GM19372 (cell line): ENCODE results near the gene PRAMEF13.
"Not testable (repeated sequence)": the region's sequence is repeated elsewhere in the genome, so short reads cannot be mapped to it uniquely, and the experiment has no call there.

Experiments
- ATAC-seq: cut with Tn5 transposase; IDR thresholded peaks from one replicate; pipeline ENCODE4 v1.9.1; 2021; ENCODE audit warnings: mild to moderate bottlenecking, low read depth, moderate library complexity; ENCODE audit not compliant: unreplicated experiment

The PRAMEF13 gene

DNA sequence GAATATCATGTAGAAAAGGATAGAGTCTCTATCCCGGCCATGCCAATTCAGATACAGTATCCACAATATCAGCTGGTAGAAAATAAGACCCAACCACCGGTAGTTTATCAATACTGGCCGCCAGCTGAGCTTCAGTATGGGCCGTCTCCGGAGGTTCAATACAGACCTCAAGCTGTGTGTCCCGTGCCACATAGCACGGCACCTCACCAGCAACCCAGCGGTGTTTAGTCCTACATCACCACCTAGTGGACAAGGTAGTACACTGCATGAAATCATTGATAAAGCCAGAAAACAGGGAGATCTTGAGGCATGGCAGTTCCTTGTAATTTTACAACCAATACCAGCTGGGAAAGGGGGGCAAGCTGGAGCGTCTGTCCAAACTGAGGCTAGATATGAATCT is 7.5 kb upstream of the PRAMEF13 start:
- ATAC-seq, result not testable (repeated sequence)

GRCh38 chr1:13171548-13171947 is 29.7 kb downstream of the PRAMEF13 start, which contains the start of gene PRAMEF9:
Gene PRAMEF9, plus strand, starts transcription at chr1:13171848. Its CDS starts 3,433 bp downstream, at chr1:13175281.
- ATAC-seq, result not testable (repeated sequence)

- ATAC-seq, result not testable (repeated sequence)
These were observed 35.7 kb downstream of the PRAMEF13 start, which contains the start of gene HNRNPCL4 for GRCh38 chr1:13165531-13165930. Gene HNRNPCL4, minus strand, starts transcription at chr1:13165631. Its CDS starts 164 bp downstream, at chr1:13165467.

- ATAC-seq, result not testable (repeated sequence)
These were observed 45.3 kb downstream of the PRAMEF13 start, which contains the start of gene PRAMEF26 for GRCh38 chr1:13155909-13156308. Gene PRAMEF26, minus strand, starts transcription at chr1:13156009. Its CDS starts 2,914 bp downstream, at chr1:13153095.
